Tibial nerve (tissue), 4 donors: ENCODE data around the gene OXSM.

ENCODE experiments used
- CTCF ChIP-seq, 5 experiments: fragments of 200-600 bp in 3 of 5; fragments of 450-650 bp in 2 of 5; sonication (generic) in 3 of 5; IDR thresholded peaks; one replicate each; pipeline ENCODE4 v1.5.1; 2016 to 2019; ENCODE audit warnings: antibody characterized with exemption in 5 of 5, mild to moderate bottlenecking in 3 of 5, moderate library complexity in 2 of 5
- EP300 ChIP-seq, 2 donors: sonication (generic); formaldehyde crosslinking; IDR thresholded peaks; one replicate each; pipeline ENCODE4 v1.6.1; 2017; ENCODE audit warnings: antibody characterized with exemption in 2 of 2, mild to moderate bottlenecking in 1 of 2

DNA sequence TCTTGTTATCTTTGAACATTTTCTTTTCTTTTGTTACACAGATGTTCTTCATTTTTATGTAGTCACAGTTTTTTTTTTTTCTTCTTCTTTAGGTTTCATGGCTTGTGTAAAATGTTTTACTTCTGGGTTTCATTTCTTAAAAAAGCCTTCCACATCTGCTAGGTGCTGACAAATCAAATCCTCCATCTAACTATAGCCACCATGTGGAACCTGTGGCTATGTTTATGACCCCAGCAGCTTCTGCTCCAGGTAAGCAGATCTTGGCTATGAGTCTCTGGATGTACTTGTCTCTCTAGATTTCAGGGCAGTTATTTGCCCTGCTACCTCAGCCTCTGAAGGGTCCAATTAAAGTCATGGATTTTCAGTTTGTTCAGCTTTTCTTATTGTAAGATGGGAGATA lies 44.5 kb downstream of the OXSM start:
- TF ChIP-seq EP300 (IDR thresholded peaks at IDR 0.05) (no peak), CTCF (IDR thresholded peaks at IDR 0.05) (no peak)
